Cerebellar cortex (tissue), 1 donor: ENCODE data around the gene POLR3A.

Experiments used
- DNase-seq: peaks from one replicate; pipeline ENCODE4 v3.0.0-alpha.2; 2015; ENCODE audit warnings: low spot score

POLR3A gene

DNA sequence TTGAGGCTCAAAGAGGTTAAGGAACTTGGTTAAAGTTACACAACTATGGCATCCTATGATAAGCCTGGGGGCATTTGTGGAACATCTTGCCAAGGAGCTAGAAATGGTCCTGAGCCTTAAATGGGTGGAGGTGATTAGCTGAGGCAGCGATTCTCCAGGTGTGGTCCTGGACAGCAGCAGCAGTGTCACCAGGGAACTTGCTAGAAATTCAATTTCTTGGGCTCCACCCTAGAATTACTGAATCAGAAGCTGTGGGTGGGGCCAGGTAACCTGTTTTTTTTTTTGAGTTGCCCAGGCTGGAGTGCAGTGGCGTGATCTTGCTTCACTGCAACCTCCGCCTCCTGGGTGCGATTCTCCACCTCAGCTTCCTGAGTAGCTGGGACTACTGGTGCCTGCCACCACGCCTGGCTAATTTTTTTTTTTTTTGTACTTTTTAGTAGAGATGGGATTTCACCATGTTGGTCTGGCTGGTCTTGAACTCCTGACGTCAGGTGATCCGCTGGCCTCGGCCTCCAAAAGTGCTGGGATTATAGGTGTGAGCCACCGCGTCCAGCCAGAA lies 17.5 kb upstream of the POLR3A start:
- no peak for DNase-seq

DNA sequence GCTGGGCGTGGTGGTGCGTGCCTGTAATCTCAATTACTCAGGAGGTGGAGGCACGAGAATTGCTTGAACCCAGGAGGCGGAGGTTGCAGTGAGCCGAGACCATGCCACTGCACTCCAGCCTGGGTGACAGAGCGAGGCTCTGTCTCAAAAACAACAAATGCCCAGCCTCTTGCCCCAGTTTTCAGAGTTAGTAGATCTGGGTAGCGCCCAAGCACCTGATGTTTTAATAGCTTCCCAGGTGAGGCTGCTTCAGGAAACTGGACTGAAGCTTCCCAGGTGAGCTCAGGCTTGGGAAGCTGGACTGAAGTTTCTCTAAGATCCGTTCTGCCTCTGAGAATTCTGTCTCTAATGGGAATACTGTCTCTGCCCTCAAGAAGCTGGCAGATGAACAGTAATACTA lies 16.5 kb upstream of the POLR3A start:
- DNase-seq = no peak

DNA sequence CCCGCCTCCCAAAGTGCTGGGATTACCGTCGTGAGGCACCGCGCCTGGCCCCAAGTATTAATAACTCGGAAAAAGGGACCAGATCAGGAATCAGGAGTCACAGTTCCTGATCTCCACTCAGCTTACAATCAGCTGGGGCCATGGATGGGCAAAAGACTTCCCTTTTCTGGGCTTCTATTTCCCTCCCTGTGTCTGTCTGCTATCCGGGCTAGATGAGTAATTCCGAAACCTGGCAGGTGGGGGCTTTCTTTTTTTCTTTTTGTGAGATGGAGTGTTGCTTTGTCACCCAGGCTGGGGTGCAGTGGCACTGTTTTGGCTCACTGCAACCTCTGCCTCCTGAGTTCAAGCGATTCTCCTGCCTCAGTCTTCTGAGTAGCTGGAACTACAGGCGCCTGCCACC lies 15.9 kb upstream of the POLR3A start:
- no peak for DNase-seq

DNA sequence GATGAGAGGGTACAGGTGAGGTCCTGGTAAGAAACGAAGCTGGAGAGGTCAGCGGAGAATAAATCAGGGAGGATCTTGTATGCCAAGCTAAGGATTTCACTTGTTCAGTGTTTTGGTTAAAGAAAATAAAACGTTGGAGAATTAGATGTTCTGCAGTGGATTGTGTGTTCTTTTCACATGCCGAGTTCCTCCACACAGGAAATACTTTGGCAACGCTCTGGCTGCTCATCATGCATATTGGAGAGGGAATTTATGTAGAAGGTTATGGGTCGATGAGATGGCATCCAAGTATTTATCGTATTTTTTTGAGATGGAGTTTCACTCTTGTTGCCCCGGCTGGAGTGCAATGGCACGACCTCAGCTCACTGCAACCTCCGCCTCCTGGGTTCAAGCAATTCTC lies 15.4 kb upstream of the POLR3A start:
- DNase-seq = no peak

DNA sequence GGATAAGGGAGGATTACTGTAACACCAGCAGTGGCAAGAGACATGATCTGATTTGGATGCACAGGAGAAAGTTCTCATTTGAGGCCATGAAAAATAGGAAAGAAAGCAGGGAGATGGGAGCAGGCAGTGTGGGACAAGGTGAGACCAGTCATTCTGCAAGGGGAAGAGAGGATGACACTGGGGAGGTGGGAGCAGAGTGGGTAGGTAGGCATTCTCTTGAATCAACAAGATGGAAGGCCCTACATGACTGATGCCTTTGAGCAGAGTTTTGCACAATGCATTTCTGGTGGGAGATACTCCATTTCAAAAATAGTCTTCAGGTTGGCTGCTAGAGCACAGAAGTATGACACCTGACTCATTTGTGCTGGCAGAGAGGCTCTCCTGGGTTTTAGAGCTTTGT lies 14.9 kb upstream of the POLR3A start:
- peak; percentile 24 for DNase-seq

DNA sequence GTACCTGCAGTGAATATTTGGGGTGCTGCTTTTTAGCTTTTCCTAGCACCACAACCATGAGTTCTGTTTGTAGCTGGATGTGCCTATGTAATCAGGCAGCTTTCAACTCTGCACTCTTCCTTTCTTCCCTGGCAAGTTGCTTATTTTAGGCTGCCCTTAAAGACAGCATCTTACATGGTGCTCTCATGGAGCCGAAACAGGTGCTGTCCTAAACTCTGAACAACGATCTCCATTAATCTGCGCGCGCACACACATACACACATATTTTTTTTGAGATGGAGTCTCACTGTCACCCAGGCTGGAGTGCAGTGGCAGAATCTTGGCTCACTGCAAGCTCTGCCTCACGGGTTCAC lies 13.4 kb upstream of the POLR3A start:
- DNase-seq = no peak

DNA sequence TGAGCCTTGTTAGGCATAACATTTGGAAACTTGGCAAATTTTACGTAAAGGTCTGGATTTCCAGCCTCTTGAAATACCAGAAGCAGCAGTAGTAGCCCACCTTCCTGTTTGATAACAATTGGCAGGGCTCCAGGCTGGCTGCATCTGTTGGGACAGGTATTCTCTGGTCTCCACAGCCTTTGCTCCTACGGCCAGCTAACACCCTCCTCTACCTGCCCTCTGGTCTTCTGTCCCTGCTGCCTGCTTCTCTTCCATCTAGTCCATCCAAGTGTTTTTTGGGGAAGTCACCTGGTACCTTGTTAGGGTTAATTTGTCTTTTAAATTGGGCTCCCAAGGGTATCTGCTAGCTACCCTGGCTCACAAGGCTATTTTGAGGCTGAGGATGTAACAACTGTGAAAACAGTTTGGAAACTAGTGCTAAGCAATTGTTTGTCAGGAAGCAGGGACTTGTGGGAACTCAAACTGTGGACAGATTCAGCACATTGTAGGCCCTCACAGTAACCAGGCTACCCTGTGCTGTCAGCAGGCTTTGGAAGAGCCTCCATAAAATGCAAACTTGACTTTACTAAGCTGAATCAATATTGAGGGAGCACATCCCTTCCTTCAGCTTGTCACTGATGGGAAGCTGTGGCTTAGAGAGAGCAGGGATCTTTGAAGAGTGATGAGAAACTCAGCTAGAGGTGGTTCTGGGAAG lies 12.9 kb upstream of the POLR3A start:
- DNase-seq = peak; percentile 50

DNA sequence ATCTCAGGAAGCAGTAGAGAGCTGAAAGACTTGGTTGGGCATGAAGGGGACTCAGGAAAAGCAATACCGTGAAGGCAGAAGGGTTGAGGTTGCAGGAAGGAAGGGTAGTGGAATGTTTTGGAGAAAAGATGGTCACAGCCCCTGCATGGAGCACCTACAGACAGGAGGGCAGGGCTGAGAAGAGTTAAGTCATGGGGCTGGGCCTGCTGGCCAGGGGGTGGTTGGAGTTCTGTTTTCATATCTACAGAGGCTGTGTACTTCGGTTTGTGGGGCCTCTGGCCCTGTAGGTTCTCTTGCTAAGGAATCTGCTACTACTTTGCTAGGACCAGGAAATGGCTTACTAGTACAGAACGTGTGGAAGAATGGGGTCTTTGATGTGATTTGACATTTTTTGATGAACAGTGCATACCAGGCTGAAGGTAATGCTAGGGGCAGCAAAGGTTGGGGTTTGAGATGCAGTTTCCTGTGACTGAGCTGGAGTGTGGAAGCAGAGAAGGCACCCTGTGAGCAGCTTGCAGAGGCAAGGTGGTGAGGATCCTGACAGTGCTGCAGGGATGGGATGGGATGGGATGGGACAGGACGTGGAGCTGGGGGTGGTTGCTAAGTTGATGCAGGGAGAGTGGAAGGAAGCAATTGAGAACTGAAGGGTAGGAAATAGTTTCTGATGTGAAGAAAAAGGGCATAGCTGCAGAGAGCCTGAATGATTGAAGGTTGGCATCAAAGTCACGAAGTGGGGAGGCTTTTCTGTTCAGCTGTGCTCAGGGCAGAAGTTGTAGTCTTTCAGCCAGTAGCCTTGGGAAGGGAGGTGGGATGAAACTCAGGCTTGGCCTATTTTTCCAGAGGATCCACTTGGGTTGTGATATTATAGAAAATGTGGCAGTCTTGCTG lies 12.1 kb upstream of the POLR3A start:
- DNase-seq = peak; percentile 37

DNA sequence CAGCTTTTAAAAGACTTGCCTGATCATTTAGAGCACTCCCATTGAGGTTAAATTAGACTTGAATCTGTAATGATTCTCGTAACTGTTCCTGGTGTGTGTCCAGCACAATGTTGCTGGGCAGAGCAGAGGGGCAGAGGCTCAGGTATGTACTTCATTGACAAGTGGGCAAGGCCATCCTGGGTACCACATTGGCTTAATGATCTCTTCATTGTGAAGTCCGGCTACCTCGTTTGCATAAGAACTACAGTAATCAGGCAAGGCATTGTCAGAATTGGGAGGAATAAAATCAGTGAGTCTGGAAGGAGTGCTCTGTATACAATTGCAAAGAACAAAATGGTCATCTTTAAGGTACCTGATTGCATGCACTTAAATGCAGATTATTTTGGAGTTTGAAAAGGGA lies 10.4 kb upstream of the POLR3A start:
- DNase-seq = no peak

DNA sequence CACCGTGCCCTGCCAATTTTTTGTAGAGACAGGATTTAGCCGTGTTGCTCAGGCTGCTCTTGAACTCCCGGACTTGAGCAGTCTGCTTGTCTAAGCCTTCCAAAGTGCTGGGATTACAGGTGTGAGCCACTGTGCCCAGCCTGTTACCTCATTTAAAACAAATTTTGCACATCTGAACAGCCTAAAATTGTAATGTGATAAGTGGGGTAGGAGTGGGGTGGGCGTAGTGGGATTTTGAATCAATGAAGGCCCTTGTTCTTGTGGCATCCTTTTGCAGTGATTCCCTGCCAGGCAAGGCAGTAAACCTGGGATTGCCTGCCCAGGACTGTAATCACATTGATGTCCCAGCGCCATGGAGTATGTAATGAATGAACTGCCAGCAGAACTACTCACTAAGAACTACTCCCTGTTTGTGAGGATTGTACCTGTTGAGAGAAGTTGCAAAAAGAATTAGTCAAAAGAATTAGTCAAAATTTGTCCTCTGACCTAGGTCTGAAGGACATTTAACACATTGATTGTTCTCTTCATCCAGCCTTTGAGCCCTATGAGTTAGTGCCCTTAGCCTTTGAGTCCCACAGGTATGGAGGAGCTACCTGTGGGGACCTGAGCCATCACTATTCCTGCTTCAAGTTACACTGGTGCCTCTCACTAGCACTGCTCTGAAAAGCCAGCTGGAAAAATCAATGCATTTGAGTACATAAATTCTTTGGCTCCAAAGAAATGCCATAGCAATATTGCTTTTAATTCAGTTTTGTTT lies 9.7 kb upstream of the POLR3A start:
- no peak for DNase-seq

DNA sequence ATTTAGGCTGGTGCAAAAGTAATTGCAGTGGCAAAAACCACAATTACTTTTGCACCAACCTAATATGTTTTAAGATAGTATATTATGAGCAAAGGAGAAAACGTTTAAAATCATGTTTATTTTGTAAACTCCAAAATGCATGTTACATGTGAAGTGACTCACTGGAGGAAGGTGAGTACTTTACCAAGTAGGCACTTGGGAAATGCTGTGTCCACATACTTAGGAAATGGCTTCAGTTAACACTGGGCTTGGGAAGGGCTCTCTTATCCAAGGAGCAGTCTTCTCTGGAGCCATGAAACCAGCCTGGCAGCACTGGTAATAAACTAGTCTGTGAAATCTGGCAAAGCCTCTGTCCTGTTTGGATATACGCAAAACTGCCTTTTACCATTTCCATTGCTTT lies 8.8 kb upstream of the POLR3A start:
- no peak for DNase-seq

DNA sequence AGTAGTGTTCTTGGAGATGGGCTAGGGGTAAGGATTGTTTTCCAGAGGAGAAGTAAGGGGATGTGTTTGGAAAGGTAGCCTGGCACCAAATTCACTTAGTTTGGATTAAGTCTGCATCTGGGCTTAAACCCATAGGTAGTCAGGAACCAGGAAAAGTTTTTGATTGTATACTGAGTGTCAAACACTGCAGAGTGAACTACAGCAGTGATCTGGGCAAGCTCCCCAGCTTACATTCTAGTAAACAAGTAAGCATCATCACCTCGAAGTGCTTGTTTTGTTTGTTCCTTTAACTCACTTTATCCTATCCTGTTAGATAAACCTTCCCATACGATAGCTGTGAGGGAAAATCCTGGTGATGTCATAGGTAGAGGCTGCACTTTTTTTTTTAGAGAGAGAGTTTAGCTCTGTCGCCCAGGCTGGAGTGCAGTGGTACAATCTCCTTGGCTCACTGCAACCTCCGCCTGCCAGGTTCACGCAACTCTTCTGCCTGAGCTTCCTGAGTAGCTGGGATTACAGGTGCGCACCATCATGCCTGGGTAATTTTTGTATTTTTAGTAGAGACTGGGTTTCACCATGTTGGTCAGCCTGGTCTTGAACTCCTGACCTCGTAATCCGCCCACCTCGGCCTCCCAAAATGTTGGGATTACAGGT lies 6.7 kb upstream of the POLR3A start:
- DNase-seq = no peak

DNA sequence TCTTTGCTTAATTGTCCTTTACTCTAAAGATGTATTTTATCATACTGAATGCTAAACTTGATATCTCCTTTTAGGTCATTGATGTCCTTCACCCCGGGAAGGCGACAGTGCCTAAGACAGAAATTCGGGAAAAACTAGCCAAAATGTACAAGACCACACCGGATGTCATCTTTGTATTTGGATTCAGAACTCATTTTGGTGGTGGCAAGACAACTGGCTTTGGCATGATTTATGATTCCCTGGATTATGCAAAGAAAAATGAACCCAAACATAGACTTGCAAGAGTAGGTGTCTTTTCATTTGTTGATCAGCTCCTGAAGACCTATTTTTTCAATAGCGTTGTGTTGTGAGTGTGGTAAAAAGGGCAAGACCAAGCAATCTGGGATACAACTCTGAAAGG lies 6.1 kb upstream of the POLR3A start:
- no peak for DNase-seq

DNA sequence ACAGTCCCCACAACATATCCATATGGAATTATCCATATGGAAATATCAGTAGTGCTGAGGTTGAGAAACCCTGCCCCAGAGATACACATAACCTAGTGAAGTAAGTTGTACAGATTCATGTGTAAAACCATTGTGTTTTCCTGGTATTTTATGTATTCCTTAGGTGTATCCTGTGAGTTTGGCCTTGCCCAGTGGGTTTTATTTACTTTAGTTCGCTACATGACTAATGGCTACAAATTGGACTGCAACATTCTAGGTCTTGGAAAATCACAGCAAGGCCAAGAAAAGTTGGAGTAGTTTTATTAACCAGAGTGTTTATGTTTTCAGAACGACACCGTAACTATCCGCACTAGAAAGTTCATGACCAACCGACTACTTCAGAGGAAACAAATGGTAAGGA lies 5.7 kb upstream of the POLR3A start:
- DNase-seq = no peak

DNA sequence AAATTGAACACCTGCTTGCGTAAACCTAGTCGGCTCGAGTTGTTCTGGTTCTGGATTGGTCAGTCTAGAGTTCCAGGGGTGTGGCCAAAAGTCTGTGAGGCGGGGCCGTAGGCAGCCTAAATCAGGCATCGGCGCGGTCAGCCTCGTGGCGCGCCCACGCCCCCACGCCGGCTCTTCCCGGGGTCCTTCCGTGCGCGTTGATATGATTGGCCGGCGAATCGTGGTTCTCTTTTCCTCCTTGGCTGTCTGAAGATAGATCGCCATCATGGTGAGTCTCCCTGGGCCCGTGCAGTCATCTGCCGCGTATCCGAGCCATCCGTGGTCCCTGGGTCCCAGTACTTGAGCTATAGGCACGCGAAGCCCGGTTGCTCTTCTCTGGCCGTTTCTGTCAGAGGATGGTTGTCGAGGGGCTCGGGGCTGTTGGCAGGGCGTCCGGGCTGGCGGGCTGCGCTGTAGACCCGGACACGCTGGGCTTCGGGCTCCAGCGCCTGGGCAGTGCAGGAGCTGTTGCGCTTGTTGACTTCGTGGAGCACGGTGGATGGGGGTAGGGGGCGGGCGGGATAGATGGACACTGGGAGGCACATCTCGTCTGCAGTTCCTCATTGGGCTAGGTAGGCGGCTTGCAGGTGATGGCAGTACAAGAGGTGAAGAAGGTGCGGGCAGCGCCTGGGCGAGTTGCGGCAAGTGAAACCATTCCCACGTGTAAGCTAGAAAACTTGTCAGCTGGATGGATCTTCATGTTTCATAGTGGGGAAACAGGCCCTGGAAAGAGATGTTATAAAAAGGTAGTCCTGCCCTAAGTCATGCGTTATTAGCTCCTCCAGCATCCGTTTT lies 4.5 kb upstream of the POLR3A start, which contains the start of gene RPS24:
Gene RPS24, plus strand, starts transcription at position 227 of the 834 bp plus-strand sequence. Its CDS starts 39 bp downstream, at position 266.
- DNase-seq = peak; percentile 98

DNA sequence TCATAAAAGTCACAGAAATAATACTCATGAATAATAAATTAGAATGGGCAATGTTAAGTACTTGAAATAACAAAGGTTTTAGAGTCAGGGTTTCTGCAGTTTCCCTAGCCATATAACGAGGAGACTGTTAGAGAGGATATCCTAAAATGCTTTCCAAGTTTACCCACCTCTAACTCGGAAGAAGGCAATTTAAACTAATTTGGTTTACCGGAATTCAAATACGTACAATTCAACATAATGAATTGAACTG lies 4.0 kb upstream of the POLR3A start:
- DNase-seq = no peak

DNA sequence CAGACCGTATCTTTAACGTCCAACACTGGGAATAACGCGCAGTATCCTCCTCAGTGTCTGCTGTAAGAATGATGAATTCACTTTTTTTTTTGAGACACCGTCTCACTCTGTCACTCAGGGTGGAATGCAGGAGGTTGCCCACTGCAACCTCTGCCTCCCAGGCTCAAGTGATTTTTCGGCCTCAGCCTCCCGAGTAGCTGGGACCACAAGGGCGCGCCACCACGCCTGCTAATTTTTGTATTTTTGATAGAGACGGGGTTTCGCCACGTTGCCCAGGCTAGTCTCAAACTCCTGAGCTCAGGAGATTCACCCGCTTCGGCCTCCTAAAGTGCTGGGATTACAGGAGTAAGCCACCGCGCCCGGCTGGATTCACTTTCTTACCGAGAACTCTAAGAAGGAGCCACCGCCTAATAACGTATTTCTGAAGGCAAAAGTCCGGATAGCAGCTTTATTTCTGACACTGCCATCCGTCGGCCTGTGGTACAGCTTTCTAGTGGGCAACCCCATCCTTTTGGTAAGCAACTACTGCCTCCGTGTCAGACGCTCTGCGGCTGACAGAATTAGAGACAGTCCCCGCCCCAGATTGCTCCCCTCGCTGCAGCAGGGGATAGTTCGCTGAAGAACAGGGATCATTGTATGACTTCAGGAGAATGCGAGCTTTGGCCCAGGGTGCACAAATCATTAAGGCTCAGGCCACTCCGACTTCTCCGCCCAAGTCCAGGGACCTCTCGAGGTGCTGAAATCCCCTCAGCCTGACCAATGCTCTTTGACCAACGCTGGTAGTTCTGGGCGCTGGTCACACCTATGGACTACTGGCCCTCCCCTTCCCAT lies 662 bp downstream of the POLR3A start:
- DNase-seq = no peak

DNA sequence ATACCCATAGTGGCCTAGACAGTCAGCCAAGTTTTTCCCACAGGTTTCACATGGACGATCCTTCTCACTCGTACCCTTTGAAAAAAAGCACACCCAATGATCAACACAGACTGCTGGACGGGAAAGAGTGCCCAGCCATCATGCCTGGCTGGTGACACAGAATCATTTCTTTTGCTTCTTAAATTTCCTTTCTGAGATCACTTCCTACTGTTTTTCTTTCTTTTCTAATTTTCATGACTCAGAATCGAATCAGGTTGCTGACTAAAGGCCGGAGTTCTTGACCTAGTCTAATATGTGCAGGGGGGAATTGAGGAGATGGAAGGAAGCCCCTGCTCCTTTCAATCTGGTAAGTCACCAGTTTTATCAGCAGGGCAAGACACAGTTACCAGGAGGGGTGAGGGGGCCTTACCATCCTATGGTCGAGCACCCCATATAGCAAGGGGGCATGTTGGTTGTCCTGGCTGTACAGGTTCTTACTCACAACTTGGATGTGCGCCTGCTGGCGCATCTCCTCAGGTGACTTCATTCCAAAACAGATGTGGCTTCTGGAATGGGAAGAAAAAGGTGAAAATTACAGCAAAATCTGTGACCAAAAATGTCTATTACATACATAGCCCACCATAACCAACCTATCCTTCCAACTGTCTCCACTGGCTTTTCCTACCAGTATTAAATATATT lies 3.5 kb downstream of the POLR3A start:
- no peak for DNase-seq

DNA sequence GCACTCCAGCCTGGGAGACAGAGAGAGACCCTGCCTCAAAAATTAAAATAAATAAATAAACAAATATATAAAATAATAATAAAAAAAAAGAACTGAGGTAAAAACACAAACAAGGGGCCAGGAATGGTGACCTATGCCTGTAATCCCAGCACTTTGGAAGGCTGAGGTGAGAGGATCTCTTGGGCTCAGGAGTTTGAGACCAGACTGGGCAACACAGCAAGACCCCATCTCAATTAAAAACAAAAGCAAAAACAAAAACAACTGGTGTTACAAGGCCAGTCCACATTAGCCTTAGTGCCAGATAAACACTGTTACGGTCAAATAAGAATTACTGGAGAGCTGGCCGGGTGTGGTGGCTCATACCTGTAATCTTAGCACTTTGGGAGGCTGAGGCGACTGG lies 5.6 kb downstream of the POLR3A start:
- DNase-seq = no peak

DNA sequence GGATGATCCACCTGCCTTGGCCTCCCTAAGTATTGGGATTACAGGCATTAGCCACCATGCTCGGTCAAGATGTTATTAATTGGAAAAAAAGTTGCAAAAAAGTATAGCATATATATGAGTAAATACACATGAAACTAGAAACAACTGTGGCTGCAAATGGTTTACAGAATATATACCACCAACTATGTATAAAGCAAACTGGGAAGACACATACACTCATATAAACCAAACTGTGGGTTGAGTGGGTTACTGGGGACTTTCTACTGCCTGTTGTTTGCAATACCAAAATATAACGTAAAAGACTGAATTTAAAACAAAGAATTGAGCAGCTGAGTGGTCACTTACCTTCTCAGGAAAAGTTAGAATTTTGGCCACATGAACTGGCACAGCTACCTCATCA lies 8.1 kb downstream of the POLR3A start:
- DNase-seq = no peak
